ENCODE results near the gene C1QTNF7. TPM values are rescaled to one million over a fixed set of nuclear protein-coding genes. Genes with fewer than 3 reads are reported as not detected.

Gene C1QTNF7
- total RNA-seq, 2 donors from 2014 or later: 4.4 to 13.8 TPM

DNA sequence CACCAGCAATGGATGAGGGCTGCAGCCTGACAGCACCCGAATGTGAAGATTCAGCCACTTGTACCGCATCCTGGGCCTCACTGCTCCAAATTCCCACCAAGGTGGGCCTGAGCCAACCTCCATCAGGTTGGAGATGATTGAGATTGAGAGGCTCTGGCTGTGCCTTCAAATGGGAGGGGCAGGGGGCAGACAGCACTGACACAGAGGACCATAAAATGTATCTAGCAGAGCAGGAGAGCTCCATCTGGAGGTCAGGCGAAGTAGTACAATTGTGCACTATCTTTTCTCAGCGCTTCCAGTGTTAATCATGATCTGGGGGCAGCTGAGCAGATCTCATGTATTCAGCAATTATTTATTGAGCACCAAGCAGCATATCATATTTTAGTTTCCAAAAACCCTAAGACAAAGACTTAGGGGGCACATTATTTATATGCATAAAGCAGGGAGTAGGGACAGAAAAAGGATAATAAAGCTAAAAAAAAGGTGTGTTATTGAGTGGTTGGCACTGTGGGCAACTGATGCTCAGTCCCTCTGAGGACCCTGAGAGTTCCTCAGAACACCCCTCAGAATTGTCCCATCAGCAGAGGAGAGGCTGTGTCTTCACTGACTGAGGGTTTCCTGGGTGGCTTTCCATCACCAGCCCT is 31.6 kb upstream of the C1QTNF7 start:
- no peak for ATAC-seq
- intact Hi-C loops (cut with DNase I): no loop called here
- no peaks in the 10 kb centered on the region for H3K36me3 ChIP-seq (replicated peaks in 1 of 2; ENCODE audit: insufficient read depth in 1 of 2, low read depth in 2 of 2)
- no peaks in the 10 kb centered on the region for H3K27me3 ChIP-seq
- H3K9me3 ChIP-seq: no peaks in the 10 kb centered on the region
- no peak overlapping the region for H3K27ac ChIP-seq
- no peak overlapping the region for H3K4me3 ChIP-seq
- TF ChIP-seq, protein P1, sequence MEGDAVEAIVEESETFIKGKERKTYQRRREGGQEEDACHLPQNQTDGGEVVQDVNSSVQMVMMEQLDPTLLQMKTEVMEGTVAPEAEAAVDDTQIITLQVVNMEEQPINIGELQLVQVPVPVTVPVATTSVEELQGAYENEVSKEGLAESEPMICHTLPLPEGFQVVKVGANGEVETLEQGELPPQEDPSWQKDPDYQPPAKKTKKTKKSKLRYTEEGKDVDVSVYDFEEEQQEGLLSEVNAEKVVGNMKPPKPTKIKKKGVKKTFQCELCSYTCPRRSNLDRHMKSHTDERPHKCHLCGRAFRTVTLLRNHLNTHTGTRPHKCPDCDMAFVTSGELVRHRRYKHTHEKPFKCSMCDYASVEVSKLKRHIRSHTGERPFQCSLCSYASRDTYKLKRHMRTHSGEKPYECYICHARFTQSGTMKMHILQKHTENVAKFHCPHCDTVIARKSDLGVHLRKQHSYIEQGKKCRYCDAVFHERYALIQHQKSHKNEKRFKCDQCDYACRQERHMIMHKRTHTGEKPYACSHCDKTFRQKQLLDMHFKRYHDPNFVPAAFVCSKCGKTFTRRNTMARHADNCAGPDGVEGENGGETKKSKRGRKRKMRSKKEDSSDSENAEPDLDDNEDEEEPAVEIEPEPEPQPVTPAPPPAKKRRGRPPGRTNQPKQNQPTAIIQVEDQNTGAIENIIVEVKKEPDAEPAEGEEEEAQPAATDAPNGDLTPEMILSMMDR (IDR thresholded peaks at IDR 0.05): peak; percentile 14 to 55 (median 46)
- TF ChIP-seq POLR2A (IDR thresholded peaks at IDR 0.05): no peak
- DNase-seq: peak; percentile 31 to 50 (median 38)
- H3K4me1 ChIP-seq: no peaks in the 10 kb centered on the region
- 44 to 59% methylated on average over 4 of the region's 4 CpGs for WGBS, 2 donors

DNA sequence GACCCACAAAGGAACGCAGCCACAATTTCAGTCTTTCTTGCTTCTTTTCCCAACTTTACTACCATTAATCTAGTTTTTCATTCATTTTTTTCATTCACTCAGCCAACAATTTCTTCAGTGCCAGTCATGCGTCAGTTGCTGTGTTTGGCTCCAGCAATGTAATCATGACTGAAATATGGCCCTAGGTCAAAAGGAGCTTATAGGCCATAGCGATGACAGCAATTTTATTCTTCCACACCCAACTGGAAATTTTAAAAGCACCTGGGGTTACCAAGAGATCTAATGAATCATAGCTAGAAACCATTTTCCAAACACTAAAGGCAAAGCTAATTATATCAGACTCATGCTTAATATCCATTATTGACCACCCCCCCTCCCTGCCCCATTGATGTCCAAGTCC is 29.8 kb upstream of the C1QTNF7 start:
- no peak for DNase-seq
- H3K4me1 ChIP-seq: no peaks in the 10 kb centered on the region
- no peak overlapping the region for H3K4me3 ChIP-seq
- H3K27me3 ChIP-seq: no peaks in the 10 kb centered on the region
- H3K9me3 ChIP-seq: no peaks in the 10 kb centered on the region
- WGBS, 2 donors: 48 to 72% methylated on average over 3 of the region's 3 CpGs
- intact Hi-C loops (cut with DNase I): no loop called here
- H3K27ac ChIP-seq: no peak overlapping the region
- TF ChIP-seq, protein P1 (IDR thresholded peaks at IDR 0.05): no peak
- TF ChIP-seq POLR2A (IDR thresholded peaks at IDR 0.05): no peak
- no peaks in the 10 kb centered on the region for H3K36me3 ChIP-seq (replicated peaks in 1 of 2; ENCODE audit: insufficient read depth in 1 of 2, low read depth in 2 of 2)
- ATAC-seq: no peak

DNA sequence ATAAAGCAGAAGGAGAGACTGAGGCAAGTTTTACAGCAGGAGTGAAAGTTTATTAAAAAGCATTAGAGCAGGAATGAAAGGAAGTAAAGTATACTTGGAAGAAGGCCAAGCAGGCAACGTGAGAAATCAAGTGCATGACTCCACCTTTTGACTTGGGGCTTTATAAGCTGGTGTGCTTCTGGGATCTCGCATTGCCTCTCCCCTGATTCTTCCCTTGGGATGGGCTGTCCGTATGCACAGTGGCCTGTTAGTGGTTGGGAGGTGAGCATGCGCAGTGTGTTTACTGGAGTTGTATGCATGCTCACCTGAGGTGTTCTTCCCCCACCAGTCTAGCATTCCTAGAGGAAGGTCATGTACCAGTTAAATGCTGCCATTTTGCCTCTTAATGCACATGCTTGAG is 29.1 kb upstream of the C1QTNF7 start:
- no peak overlapping the region for H3K27ac ChIP-seq
- no peak for DNase-seq
- ATAC-seq: no peak
- H3K4me3 ChIP-seq: no peak overlapping the region
- H3K4me1 ChIP-seq: no peaks in the 10 kb centered on the region
- H3K9me3 ChIP-seq: no peaks in the 10 kb centered on the region
- H3K27me3 ChIP-seq: no peaks in the 10 kb centered on the region
- no peak for TF ChIP-seq POLR2A (IDR thresholded peaks at IDR 0.05)
- TF ChIP-seq, protein P1 (IDR thresholded peaks at IDR 0.05): no peak
- no peaks in the 10 kb centered on the region for H3K36me3 ChIP-seq (replicated peaks in 1 of 2; ENCODE audit: insufficient read depth in 1 of 2, low read depth in 2 of 2)
- intact Hi-C loops (cut with DNase I): no loop called here
- WGBS, 2 donors: 62 to 64% methylated on average over 4 of the region's 4 CpGs

DNA sequence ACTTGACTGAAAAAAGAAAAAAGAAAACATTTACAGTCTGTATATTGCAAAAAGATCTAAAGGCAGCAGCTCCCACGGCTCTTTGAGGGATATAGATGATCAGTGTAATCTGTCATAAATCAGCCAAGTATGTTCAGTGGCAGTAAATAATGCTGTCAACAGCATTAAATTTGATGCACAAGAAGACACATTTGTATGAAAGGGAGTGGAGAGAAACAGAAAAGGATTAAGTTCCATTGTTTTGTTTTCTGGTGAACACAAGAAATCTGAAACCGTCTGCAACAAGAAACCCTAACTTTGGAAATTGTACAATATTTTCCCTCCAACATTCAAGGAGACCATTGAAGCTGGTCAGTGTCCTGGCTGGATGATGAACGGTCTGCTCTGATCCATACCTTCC is 27.6 kb upstream of the C1QTNF7 start:
- H3K27me3 ChIP-seq: no peaks in the 10 kb centered on the region
- intact Hi-C loops (cut with DNase I): no loop called here
- TF ChIP-seq POLR2A (IDR thresholded peaks at IDR 0.05): no peak
- TF ChIP-seq, protein P1 (IDR thresholded peaks at IDR 0.05): no peak
- ATAC-seq (no peak), DNase-seq (no peak)
- WGBS, 2 donors: 82 to 85% methylated on average over 3 of the region's 3 CpGs
- no peak overlapping the region for H3K27ac ChIP-seq
- H3K9me3 ChIP-seq: no peaks in the 10 kb centered on the region
- H3K4me3 ChIP-seq: no peak overlapping the region
- H3K4me1 ChIP-seq: no peaks in the 10 kb centered on the region
- H3K36me3 ChIP-seq (replicated peaks in 1 of 2; ENCODE audit: insufficient read depth in 1 of 2, low read depth in 2 of 2): no peaks in the 10 kb centered on the region

Measured in body of pancreas (tissue), 4 donors.